Daoy (cell line): ENCODE measurements around the gene LANCL1. TPM values are rescaled to one million over a fixed set of nuclear protein-coding genes. Genes with fewer than 3 reads are reported as not detected.

Experiments
- DNase-seq: peaks from one replicate; pipeline ENCODE4 v3.0.0-alpha.2; 2015; ENCODE audit warnings: low read depth
- total RNA-seq: library from RNA; depleted of rRNA; stranded (reverse); fragments of >200 nt; shearing (Covaris generic); gene quantifications from 2 replicates; pipeline ENCODE4 v1.2.3, GENCODE V29; 2014; rRNA removed

The LANCL1 gene
- total RNA-seq, 1 experiment from 2014 or later, result 21.9 TPM

DNA sequence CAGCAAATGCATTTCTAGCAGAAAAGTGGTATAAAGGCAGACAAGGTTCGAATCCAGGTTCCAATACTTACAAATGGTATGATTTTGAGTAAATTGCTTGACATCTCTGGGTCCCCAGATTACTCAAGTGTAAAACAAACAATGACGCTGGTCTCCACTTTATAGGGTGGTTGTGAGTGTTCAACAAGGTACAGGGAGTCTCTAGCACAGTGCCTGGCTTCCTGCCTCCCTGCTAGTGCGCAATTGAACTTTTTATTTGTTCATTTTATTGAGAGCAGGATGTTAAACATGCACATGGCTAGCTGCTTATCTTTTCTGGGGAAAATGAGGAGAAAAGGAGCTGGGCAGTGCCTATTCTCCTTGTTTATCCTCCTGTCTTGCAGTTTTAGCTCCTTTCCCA, 86.7 kb downstream of the LANCL1 start:
- no peak for DNase-seq

DNA sequence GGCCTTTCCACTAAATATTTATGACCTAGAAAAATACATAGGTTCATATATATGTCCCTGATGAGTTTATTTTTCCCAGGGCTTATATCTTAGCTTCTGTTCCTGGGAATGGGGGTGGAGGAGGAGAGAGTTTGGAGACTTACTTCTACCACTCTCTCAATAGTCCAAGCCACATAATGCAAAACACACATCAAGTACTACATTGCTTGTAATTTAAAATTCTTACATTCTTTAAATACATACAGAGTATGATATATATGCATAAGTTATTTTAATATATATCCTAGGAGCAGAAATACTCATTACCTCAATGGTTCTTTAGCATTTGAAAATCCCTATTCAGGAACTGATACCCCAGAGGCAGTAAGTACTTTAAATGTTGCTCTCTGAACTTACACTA, 88.4 kb downstream of the LANCL1 start:
- no peak for DNase-seq

DNA sequence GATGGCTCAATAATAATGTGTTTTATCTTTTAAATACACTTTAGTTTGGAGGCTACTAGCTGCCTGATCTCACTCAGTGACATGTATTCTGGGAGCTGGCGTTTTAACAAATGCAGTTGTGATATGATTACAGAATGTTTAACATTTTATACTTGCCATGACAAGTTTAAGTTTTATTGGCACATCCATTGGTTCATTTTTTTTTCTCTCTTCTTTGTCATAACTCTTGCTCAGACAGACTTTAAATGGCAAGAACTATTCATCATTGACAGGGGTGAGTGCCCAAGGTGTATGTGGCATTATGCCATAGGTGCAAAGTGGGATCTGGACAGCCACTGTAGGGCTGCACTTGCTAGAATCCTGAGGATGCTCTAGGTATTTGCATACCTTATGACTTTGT, 89.5 kb downstream of the LANCL1 start:
- no peak for DNase-seq

Other genes starting within 250 kb of the LANCL1 start
- gene MYL1, start 161.6 kb downstream of the LANCL1 start, total RNA-seq, result not detected in 2 replicates
- gene CPS1, start 79.8 kb upstream of the LANCL1 start, total RNA-seq, result 11.4 and 11.7 TPM in 2 replicates